NCI-H187 treated with DMSO at 0.1 percent for 48 hours (cell line): ENCODE results near the gene POF1B.
"Not testable (repeated sequence)": the region's sequence is repeated elsewhere in the genome, so short reads cannot be mapped to it uniquely, and the experiment has no call there.

Source experiments
- DNase-seq: peaks from one replicate; lab custom pipeline; 2025; lab: John Stamatoyannopoulos, UW

The POF1B gene, protein sequence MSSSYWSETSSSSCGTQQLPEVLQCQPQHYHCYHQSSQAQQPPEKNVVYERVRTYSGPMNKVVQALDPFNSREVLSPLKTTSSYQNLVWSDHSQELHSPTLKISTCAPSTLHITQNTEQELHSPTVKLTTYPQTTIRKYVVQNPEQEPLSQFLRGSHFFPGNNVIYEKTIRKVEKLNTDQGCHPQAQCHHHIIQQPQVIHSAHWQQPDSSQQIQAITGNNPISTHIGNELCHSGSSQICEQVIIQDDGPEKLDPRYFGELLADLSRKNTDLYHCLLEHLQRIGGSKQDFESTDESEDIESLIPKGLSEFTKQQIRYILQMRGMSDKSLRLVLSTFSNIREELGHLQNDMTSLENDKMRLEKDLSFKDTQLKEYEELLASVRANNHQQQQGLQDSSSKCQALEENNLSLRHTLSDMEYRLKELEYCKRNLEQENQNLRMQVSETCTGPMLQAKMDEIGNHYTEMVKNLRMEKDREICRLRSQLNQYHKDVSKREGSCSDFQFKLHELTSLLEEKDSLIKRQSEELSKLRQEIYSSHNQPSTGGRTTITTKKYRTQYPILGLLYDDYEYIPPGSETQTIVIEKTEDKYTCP

DNA sequence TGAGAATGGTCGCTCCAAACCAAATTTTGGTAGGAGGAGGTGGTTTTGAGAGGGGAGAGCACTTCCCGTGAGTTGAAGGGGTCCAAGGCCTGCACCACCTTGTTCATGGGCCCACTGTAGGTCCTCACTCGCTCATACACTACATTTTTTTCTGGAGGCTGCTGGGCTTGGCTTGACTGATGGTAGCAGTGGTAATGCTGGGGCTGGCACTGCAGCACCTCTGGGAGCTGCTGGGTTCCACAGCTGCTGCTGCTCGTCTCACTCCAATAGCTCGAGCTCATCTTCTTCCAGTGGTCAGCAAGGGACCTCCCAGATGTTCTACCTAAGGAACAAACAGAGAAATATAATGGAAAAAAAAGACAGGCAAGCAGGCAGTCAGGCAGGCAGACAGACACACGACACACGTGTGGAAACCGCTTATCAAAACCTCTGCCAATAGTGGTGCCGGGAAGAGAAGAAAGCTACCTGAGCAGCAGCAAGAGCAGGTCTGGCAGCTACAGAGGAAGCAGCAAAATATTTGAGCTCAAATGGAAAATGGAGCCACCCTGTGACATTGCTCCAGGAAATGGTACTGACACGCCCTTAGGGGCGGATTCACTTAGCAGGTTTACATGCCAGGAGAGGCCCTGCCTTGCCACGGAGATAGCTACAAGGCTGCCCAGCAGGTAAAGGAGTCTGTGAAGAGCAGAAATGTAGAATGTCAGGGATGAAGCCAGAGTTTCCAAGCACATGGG lies at the start of gene POF1B:
Gene POF1B, minus strand, starts transcription at position 492 of the 734 bp plus-strand sequence. Its CDS starts 211 bp downstream, at position 281.
- DNase-seq = no peak

DNA sequence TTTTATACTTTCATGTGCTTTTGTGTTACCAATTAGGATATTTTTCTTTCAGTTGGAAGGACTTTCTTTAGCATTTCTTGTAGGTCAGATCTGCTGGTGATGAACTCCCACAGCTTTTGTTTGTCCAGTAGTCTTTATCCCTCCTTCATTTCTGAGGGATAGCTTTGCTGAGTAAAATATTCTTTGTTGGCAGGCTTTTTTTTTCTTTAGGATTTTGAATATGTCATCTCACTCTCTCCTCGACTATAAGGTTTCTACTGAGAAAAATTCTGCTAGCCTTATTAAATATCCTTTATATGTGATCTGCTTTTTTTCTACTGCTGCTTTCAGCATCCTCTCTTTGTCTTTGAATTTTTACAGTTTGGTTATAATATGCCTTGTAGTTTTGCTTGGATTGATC lies 49.6 kb upstream of the POF1B start:
- DNase-seq = no peak

DNA sequence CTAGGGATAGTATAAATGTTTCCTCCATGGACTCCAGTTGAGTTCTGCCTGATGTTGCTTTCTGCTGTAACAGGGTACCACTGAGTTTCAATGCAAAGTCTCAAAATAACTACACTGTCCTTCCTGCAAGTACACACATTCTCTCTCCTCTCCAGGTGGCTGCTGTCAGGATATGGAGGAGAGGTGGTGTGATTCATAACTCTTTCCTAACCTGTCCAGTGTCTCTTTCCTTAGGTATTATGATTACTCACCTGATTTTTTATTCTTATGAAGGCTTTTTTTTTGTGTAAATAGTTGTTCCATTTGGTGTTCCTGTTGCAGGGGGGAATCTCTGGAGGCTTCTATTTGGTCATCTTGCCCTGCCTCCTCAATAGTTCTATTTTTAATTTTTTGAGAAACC lies 39.8 kb upstream of the POF1B start:
- DNase-seq = no peak

DNA sequence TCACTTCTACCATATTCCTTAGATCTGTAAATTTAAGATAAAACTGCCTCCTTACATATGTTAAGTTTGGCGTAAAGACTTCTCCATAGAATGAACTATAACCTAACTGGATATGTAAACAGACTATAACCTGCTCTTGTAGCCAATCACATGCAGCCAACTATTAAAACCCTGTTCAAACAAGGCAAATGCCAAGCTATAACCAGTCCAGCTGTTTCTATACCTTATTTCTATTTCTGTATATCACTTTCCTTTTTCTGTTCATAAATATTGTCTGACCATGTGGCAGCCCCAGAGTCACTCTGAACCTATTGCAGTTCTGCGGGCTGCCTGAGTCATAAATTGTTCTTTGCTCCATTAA lies 12.4 kb upstream of the POF1B start:
- no peak for DNase-seq

DNA sequence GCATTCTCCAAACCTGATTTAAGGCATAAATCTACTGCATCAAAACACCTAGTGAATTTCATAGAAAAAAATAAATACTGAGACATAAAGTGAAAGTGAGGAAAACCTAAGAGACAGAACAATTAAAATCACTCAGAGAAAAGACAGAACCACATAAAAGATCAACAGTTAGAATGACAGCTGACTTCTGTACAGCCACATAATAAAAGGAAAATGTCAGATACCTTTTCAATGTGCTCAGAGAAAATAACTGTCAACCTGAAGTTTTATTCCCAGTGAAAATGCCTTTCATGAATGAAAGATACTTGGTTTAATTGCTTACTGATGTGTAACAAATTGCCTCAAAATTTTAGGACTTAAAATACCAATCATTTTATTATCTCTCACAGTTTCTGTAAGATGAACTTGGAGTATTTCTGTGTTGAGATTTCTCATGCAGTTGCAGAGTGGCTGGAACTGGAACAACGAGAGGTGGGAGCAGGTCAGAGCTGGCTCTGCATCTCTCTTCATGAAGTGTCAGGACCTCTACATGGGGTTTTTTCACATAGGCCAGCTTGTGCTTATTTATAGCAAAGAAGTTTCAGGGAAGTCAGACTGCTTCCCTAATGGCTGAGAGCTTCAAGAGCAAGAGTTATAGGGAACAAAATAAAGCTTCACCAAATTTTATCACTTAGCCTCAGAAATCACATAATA lies 11.9 kb upstream of the POF1B start:
- no peak for DNase-seq

DNA sequence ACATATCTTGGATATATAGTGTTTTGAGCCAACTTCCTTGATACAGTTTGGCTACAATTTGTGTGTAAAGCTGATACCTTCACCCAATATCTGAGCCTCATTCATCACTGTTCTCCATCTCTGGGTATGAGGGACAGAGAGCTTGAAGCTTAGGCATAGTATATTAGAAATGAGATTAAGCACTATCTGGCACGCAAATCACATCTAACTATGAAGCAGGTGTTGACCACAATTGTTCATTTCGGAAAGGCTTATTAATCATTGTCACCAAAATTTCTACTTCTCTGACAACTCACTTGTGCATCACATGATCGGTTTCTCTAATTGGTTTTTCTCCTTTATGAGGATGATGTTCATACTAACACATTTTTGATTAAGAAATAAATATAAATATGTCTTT lies 2.1 kb upstream of the POF1B start:
- DNase-seq = no peak

DNA sequence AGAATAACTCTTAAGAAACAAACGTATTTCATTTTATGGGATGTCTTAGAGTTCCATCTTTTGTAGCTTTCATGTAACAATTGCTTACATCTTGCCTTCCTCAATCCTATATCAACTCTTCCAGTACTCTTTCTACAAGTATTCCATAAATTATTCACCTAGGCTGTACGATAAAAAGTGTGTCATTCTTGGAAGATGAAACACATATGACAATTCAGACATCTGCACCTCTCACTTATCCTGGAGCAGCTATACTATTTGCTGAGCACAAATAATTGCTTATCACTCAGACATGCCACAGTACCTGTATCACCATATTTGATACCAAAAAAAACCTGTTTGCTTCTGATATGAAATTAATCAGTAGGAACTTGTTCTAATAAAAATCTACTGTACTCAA lies 1.0 kb downstream of the POF1B start:
- DNase-seq = no peak

DNA sequence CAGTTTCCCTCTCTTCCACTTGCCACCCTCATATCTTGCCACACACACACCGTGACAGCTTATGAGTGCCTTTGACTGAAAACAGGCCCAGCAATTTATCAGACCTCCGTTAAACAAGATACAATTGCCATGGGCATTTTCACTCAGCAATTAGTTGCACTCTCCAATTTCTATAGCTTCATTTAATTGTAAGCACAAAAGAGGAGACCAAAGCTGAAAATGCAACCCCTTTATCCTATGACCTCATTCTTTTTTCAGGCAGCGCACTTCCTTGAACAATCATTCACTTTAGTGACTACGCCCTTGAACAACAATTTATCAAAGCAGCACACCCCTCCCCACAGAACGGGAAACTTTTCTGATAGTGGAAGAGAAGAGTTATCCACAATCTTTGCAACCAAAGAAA lies 4.1 kb downstream of the POF1B start:
- no peak for DNase-seq

DNA sequence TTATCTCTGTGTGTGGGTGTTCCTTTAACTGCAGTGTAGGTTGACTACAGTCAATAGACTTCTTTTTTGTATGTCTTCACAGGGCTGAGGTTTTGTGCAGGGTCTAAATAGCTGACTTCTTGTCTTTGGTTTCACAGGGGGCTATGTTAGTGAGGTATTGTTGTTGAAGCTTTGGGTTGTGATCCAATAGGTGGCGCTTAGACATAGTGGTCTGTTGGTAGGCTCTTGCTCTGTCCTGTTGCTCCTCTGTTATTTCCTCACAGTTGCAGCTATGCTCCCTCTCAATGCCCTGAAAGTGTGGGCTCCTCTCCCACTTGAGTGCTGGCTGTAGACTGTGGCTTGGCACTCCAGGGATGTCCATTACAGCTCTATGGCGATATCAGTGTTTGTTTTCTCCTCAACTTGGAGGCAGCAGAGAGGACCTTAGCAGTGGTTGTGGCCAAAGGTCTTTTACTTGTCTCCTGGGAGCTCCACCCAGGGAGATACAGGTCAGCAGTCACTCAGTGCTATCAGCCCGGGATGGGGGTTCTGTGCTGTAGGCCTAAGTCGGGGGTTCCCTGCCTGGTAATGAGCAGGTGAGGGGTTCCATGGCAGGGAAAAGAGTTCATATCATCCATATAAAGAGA lies 14.0 kb downstream of the POF1B start:
- DNase-seq = no peak

DNA sequence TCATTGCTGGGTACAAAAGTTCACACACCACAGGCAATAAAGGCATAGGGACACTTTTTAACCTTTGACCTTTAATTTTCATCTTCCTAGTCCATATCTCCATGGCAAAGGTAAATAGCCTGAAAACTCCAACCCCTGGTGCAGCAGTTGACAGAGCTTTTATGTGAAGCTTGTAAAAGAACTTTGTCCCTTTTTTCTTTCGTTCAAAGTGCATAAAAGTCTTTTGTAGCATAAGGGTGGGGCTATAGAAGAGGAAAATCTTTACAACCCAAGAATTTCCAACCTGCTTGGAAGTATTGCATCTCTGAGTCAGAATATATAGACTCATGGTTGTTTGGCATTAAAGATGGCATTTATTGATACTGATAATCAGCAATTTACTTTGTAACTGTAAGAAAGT lies 20.4 kb downstream of the POF1B start:
- no peak for DNase-seq

DNA sequence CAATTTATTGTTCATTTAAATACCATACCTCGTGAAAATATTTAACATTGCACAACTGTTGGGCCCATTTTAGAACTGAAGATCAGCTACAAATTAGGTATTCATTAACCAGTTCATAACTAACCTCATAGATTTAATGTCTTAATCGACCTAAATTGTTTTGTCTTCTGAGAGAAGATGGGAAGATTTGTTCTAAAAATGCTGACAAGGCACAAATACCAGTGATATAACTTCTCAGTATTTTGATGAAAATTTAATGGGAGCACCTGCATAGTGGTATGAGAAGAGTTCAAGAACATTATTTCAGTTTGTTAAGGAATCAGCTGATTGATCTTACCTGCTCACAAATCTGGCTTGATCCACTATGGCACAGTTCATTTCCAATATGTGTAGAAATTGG lies 33.9 kb downstream of the POF1B start:
- no peak for DNase-seq

DNA sequence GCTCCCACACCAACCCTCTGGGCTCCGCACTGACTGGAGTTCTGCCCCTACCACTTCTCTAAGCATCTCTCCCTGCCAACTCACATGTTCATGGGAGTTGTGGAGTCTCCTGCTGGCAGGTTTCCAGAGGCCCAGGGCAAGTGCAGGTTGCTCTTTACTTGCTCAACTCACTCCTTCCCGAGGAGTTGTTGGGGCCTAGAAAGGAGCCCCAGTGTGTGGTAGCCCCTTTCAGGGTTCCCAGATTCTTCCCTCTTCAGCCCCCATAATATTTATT lies 52.5 kb downstream of the POF1B start:
- no peak for DNase-seq

DNA sequence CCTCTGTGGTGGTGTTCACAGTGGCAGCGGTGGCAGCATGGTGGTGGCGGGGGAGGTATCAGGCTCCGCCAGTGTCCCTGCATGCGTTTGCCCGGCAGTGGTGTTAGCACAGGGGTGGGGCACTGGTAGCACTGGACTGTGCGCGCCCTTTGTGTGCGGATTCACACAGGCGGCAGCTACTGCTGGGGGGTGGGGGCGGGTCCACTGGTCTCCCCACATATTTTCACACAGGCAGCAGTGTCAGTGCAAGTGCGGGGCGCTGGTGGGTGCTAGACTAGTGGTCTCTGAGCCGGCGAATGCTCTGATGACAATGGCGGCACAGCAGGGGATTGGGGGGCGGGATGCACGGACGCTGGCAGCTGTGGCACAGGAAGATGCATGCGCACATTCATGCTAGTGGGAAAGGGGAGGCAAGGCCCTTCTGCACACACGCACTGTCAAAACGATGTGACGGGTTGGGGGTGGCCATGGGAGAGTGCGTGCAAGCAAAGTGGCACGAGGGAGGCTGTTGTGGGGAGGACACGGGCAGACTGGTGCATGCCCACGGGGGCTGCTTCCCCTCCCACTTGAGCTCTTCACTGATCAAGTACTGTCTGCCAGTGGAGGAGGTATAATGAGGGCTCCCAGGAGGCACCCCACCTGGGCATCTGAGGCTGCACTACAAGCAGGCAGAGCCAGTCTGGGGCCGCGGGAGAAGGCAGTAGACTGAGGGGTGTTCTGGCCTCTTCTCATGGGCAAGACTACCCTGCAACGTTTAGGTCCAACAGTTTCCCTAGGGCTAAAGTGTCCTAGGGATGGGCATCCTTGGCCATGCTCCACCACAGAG lies 53.0 kb downstream of the POF1B start:
- DNase-seq = no peak

DNA sequence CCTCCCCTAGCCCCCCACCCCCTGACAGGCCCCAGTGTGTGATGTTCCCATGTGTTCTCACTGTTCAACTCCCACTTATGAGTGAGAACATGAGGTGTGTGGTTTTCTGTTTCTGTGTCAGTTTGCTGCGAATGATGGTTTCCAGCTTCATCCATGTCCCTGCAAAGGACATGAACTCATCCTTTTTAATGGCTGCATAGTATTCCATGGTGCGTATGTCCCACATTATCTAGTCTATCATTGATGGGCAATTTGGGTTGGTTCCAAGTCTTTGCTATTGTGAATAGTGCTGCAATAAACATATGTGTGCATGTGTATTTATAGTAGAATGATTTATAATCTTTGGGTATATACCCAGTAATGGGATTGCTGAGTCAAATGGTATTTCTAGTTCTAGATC lies 68.1 kb downstream of the POF1B start:
- DNase-seq = not testable (repeated sequence)

DNA sequence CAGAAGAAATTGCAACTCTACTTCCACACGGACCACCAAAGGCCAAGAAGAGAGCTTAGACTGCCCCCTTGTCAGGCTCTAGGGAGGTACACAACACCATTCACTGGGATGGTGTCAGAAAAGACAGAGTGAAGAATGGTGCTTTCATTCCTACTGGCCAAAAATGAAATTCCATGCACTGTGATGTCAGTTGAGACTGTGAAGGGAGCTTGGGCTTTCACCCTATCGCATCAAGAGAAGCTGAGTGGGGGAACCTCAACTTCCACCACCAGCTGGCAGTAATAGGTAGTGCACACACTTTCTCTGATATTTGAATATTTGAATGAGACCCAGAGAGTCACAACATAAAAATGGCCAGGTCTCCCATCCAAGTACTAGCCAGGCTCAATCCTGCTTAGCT lies 69.7 kb downstream of the POF1B start:
- DNase-seq = no peak

DNA sequence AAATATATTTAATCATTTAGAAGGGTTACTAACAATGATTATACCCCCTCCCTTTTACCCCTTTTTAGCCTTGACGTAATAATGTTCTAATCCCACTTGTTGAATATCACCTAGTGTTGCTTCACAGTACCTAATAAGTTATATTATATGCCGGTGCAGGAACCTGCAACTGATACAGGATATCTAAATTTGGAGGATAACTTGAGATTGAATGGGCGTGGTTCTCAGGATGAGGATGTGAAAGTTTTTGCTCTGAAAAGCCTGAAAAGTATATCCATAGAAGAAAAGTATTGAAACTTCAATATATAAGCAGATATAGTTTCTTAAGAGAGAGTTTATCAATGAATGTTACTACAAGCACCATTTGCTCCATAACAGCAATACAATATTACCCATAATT lies 75.9 kb downstream of the POF1B start:
- DNase-seq = no peak

DNA sequence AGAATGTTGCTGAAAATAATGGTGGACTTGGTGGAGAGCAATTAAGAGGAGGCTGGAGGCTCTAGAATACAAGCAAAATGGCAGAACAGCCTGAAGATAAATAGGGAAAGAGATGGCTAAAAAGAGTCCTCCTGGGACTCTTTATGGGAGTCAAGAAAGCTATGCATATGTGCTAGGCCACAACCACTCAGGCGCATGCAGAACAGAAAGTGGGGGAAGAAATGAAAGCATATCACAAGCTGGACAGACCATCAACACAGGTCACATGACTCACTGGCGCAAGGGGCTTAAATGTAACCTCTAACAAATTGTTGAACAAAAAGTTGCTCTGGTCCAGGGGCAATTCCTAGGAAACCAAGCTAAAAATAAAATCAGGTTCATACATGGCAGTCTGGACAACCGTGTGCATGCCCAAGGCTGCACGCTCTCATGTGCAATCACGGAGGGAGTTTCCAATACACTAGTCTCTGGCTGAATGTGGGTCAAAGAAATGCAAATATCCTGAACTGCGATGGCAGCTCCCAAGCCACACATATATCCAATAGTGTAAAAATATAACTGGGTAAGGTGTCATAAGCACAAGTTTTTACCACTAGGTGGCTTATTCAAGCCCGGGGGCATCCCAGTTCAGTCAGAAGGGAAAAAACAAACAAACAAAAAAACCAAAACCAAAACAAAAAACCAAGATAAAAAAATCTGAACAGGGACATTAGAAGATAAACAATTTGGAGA lies 90.3 kb downstream of the POF1B start:
- no peak for DNase-seq

DNA sequence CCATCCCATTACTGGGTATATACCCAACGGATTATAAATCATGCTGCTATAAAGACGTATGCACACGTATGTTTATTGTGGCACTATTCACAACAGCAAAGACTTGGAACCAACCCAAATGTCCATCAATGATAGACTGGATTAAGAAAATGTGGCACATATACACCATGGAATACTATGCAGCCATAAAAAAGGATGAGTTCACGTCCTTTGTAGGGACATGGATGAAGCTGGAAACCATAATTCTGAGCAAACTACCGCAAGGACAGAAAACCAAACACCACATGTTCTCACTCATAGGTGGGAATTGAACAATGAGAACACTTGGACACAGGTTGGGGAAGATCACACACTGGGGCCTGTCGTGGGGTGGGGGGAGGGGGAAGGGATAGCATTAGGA lies 94.2 kb downstream of the POF1B start:
- DNase-seq = not testable (repeated sequence)

DNA sequence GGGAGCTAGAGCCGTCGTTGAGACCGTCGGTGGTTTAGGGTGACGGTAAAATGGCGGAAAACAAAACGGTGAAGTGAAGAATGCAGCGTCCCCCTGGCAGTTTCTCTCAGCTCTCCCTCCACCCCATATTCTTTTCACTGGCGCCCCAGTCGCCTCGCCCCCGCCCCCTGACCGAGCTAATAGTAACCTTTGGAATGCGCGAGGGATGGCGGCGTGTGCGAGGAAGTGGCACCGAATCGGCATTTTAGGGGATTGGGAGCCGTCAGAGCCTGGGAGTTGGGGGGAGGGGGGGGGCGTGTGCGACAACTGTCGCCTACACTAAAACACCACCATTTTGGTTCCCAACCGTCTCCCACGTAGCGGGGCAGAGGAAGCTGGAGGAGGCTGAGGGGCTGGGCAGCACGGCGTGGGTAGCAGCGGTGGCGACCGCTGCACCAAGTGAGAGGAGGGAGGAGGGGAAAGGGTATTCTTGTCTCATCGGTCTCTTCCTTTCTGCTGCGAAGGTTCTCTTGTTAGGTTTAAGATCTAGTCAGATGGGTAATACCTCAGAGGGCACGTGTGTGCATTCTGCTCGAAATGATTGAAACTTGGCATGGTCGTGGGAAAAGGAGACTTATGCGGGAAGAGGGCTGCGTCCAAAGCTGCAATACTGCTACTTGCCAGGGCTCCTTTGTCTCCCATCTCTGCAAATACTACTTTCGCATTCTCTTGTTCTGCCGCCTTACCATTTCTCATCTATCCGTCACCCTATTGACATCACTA lies 134.8 kb downstream of the POF1B start:
- no peak for DNase-seq
